CD14-positive monocyte (primary cell): ENCODE data around the gene NEU1. TPM values are rescaled to one million over a fixed set of nuclear protein-coding genes. Genes with fewer than 3 reads are reported as not detected.

Experiments used
- DNase-seq, 3 donors: peaks; one replicate each; pipeline ENCODE4 v3.0.0-alpha.2; 2011 to 2022
- H2AFZ ChIP-seq: 2 replicates; pipeline ENCODE4 v1.6.0; 2012; ENCODE audit warnings: mild to moderate bottlenecking, low read depth, low read length, inconsistent platforms; ENCODE audit not compliant: insufficient read depth, poor library complexity, severe bottlenecking
- H3K27ac ChIP-seq, 2 donors: 1 replicate in 1 of 2; 2 replicates in 1 of 2; pipeline ENCODE4 v1.5.1; 2012 to 2013; ENCODE audit warnings: low read length in 2 of 2, control low read depth in 1 of 2, inconsistent platforms in 1 of 2, low read depth in 1 of 2, mild to moderate bottlenecking in 1 of 2
- H3K27me3 ChIP-seq, 2 donors: one replicate each; pipeline versions ENCODE4 v1.6.0 to v1.6.1; 2011 to 2013; ENCODE audit warnings: low read length in 2 of 2; ENCODE audit not compliant: control insufficient read depth in 2 of 2, insufficient read depth in 2 of 2
- H3K36me3 ChIP-seq, 2 donors: replicated peaks in 1 of 2; 1 replicate in 1 of 2; 2 replicates in 1 of 2; pipeline versions ENCODE4 v1.5.1 to v1.6.1; 2012 to 2013; ENCODE audit warnings: low read length in 2 of 2, control low read depth in 1 of 2, inconsistent platforms in 1 of 2, mild to moderate bottlenecking in 1 of 2; ENCODE audit not compliant: insufficient read depth in 2 of 2, control insufficient read depth in 1 of 2
- H3K4me1 ChIP-seq, 2 donors: 1 replicate in 1 of 2; 2 replicates in 1 of 2; pipeline versions ENCODE4 v1.5.1 to v1.6.1; 2012 to 2013; ENCODE audit warnings: low read length in 2 of 2, control low read depth in 1 of 2, inconsistent platforms in 1 of 2, mild to moderate bottlenecking in 1 of 2, moderate library complexity in 1 of 2; ENCODE audit not compliant: insufficient read depth in 2 of 2, control insufficient read depth in 1 of 2
- H3K4me2 ChIP-seq: replicated peaks from 2 replicates; pipeline ENCODE3; 2012; ENCODE audit warnings: low read length, moderate library complexity, mild to moderate bottlenecking; ENCODE audit not compliant: poor library complexity, severe bottlenecking; ENCODE audit errors: extremely low read depth
- H3K4me3 ChIP-seq, 3 experiments: fragments of 200-600 bp in 1 of 3; sonication (generic) in 1 of 3; replicated peaks in 1 of 3; 1 replicate in 2 of 3; 2 replicates in 1 of 3; pipeline ENCODE4 v1.5.1; 2011 to 2013; ENCODE audit warnings: low read length in 3 of 3, mild to moderate bottlenecking in 3 of 3, control low read depth in 2 of 3, low read depth in 2 of 3, inconsistent platforms in 1 of 3, moderate library complexity in 1 of 3
- H3K79me2 ChIP-seq: 2 replicates; pipeline ENCODE4 v1.6.0; 2012; ENCODE audit warnings: mild to moderate bottlenecking, control low read depth, inconsistent platforms, low read length, moderate library complexity; ENCODE audit not compliant: insufficient read depth
- H3K9ac ChIP-seq: 2 replicates; pipeline ENCODE4 v1.6.0; 2017; ENCODE audit warnings: low read length, mild to moderate bottlenecking; ENCODE audit not compliant: insufficient read depth, poor library complexity, severe bottlenecking
- H3K9me3 ChIP-seq, 2 donors: replicated peaks in 1 of 2; 1 replicate in 1 of 2; 2 replicates in 1 of 2; pipeline versions ENCODE4 v1.5.1 to v1.6.1; 2012 to 2013; ENCODE audit warnings: low read length in 2 of 2, control low read depth in 1 of 2; ENCODE audit not compliant: control insufficient read depth in 1 of 2, insufficient read depth in 1 of 2
- H4K20me1 ChIP-seq: 2 replicates; pipeline ENCODE4 v1.6.0; 2012; ENCODE audit warnings: mild to moderate bottlenecking, low read length, control low read depth, moderate library complexity; ENCODE audit not compliant: insufficient read depth
- H3K27ac Mint-ChIP-seq, 7 donors: one replicate each; pipeline ENCODE4 v1.8.0; 2020; ENCODE audit warnings: mild to moderate bottlenecking in 7 of 7, mixed read lengths in 7 of 7, moderate library complexity in 6 of 7, inconsistent platforms in 2 of 7
- H3K27me3 Mint-ChIP-seq, 3 donors: one replicate each; pipeline ENCODE4 v1.8.0; 2021 to 2022; ENCODE audit warnings: low read depth in 3 of 3, mild to moderate bottlenecking in 3 of 3, mixed read lengths in 3 of 3, moderate library complexity in 3 of 3, inconsistent platforms in 1 of 3
- H3K36me3 Mint-ChIP-seq, 2 donors: one replicate each; pipeline ENCODE4 v1.8.0; 2020; ENCODE audit warnings: mixed read lengths in 2 of 2, inconsistent platforms in 1 of 2, mild to moderate bottlenecking in 1 of 2
- H3K4me1 Mint-ChIP-seq: one replicate; pipeline ENCODE4 v1.8.0; 2020; ENCODE audit warnings: mild to moderate bottlenecking, mixed read lengths
- H3K4me3 Mint-ChIP-seq, 2 donors: one replicate each; pipeline ENCODE4 v1.8.0; 2020; ENCODE audit warnings: mild to moderate bottlenecking in 2 of 2, mixed read lengths in 2 of 2, moderate library complexity in 1 of 2
- H3K9me3 Mint-ChIP-seq, 7 donors: one replicate each; pipeline ENCODE4 v1.8.0; 2020 to 2022; ENCODE audit warnings: mixed read lengths in 7 of 7, mild to moderate bottlenecking in 6 of 7, moderate library complexity in 6 of 7, inconsistent platforms in 2 of 7
- CTCF ChIP-seq: fragments of 200-600 bp; IDR thresholded peaks from one replicate; pipeline ENCODE4 v1.8.0; 2022; ENCODE audit warnings: antibody characterized with exemption, mild to moderate bottlenecking
- WGBS: methylation state at CpG from one replicate; pipeline ENCODE4 v1.1.5; 2013; ENCODE audit warnings: missing lambda C conversion rate; ENCODE audit not compliant: insufficient coverage; 5-methylcytosine and 5-hydroxymethylcytosine counted together
- intact Hi-C, 2 donors: fragments of 100-400 bp; cut with micrococcal nuclease; formaldehyde crosslinking; loops; one replicate each; pipeline versions ENCODE4 v1.15.0 to v1.15.1; 2023
- polyA plus RNA-seq, 3 donors: library from polyadenylated mRNA; depleted of rRNA in 1 of 3; unstranded in 2 of 3; stranded (reverse) in 1 of 3; fragments of 300-500 nt in 2 of 3; fragments of >200 nt in 1 of 3; fragmentation: Illumina TruSeq in 2 of 3; gene quantifications; 1 replicate in 2 of 3; 2 replicates in 1 of 3; pipeline ENCODE4 v1.2.3, GENCODE V29; 2012 to 2021

The NEU1 gene
- polyA plus RNA-seq, 3 donors: 70.2 to 89.5 (median 81.8) TPM

- H3K36me3 Mint-ChIP-seq: no peaks in the 10 kb centered on the region
- H3K27ac Mint-ChIP-seq: peak overlapping the region in 1 of 7 donors; percentile 11
- no peak for DNase-seq
- no peak overlapping the region for H3K4me3 Mint-ChIP-seq
- no peaks in the 10 kb centered on the region for H3K9me3 Mint-ChIP-seq
- Histone ChIP-seq H3K27me3 (no peaks in the 10 kb centered on the region), H3K4me2 (no peak overlapping the region), H3K79me2 (no peaks in the 10 kb centered on the region), H4K20me1 (no peaks in the 10 kb centered on the region), H3K36me3 (no peaks in the 10 kb centered on the region), H3K4me1 (no peaks in the 10 kb centered on the region), H3K27ac (no peak overlapping the region), H3K9me3 (no peaks in the 10 kb centered on the region), H3K4me3 (no peak overlapping the region), H3K9ac (no peak overlapping the region), H2AFZ (no peak overlapping the region)
- 89% methylated on average over 6 of the region's 9 CpGs for WGBS
- intact Hi-C loops: no loop called here
- no peaks in the 10 kb centered on the region for H3K4me1 Mint-ChIP-seq
- peaks cover 4 to 10% (median 9%) of the 10 kb centered on the region in 3 donors for H3K27me3 Mint-ChIP-seq
- TF ChIP-seq CTCF: no peak
Measured at GRCh38 chr6:31871046-31871659, 8.5 kb upstream of the NEU1 start.

- Histone ChIP-seq H2AFZ (no peak overlapping the region), H4K20me1 (no peaks in the 10 kb centered on the region), H3K4me2 (no peak overlapping the region), H3K27me3 (no peaks in the 10 kb centered on the region), H3K36me3 (no peaks in the 10 kb centered on the region), H3K9me3 (no peaks in the 10 kb centered on the region), H3K9ac (no peak overlapping the region), H3K79me2 (no peaks in the 10 kb centered on the region), H3K4me3 (no peak overlapping the region), H3K4me1 (no peaks in the 10 kb centered on the region), H3K27ac (no peak overlapping the region)
- no peak overlapping the region for H3K4me3 Mint-ChIP-seq
- intact Hi-C loops: no loop called here
- H3K9me3 Mint-ChIP-seq: no peaks in the 10 kb centered on the region
- H3K36me3 Mint-ChIP-seq: no peaks in the 10 kb centered on the region
- H3K27me3 Mint-ChIP-seq: peaks cover 1 to 6% (median 4%) of the 10 kb centered on the region in 3 donors
- DNase-seq: no peak
- TF ChIP-seq CTCF: no peak
- WGBS: over 99% methylated on average over 13 of the region's 16 CpGs
- no peaks in the 10 kb centered on the region for H3K4me1 Mint-ChIP-seq
- peak overlapping the region in 1 of 7 donors; percentile 11 for H3K27ac Mint-ChIP-seq
Measured at GRCh38 chr6:31870385-31870921, 7.8 kb upstream of the NEU1 start.
